HepG2 (cell line): ENCODE measurements around the gene PXDC1. TPM values are rescaled to one million over a fixed set of nuclear protein-coding genes. Genes with fewer than 3 reads are reported as not detected.

Source experiments
- ATAC-seq: fragments of 200-7000 bp; cut with Tn5 transposase; 3 replicates; pipeline ENCODE4 v1.9.1; 2020; ENCODE audit warnings: mild to moderate bottlenecking, moderate library complexity
- BruUV-seq: library from RNA; stranded (reverse); fragments of 400-500 nt; replicated peaks from 2 replicates; lab custom pipeline; 2021; lab: Mats Ljungman, UMichigan
- CTCF ChIA-PET: fragments of 300-600 bp; formaldehyde crosslinking; extraction: SDS; loops from one replicate; lab custom pipeline; 2021; ENCODE audit warnings: low total read pairs, inconsistent platforms, low intra/inter-chr PET ratio; lab: Yijun Ruan, JAX
- POLR2A ChIA-PET: fragments of 350-600 bp; sonication (Branson Sonifier 250); formaldehyde crosslinking; loops from one replicate; lab custom pipeline; 2020; ENCODE audit warnings: antibody characterized with exemption, inconsistent platforms; lab: Yijun Ruan, JAX
- DNase-seq: peaks from one replicate; pipeline ENCODE4 v3.0.0-alpha.2; 2015; ENCODE audit warnings: low spot score
- FAIRE-seq: peaks from 3 replicates; lab custom pipeline; 2011; peaks lifted over from hg19 to GRCh38; lab: Jason Lieb, UNC
- H2AFZ ChIP-seq: one replicate; pipeline ENCODE4 v1.6.1; 2011; ENCODE audit warnings: low read length, inconsistent platforms
- H3K27ac ChIP-seq: fragments of 300-600 bp; 3 replicates; pipeline ENCODE4 v1.8.0; 2011; ENCODE audit warnings: mixed run types, mild to moderate bottlenecking, mixed read lengths, low read length, inconsistent platforms; ENCODE audit not compliant: insufficient read depth; ENCODE audit errors: extremely low read length
- H3K27me3 ChIP-seq, 2 experiments: fragments of 200-600 bp in 1 of 2; 2 replicates in 1 of 2; 3 replicates in 1 of 2; pipeline versions ENCODE4 v1.6.0 to v1.8.0; 2011; ENCODE audit warnings: low read length in 2 of 2, mild to moderate bottlenecking in 2 of 2, moderate library complexity in 2 of 2, inconsistent platforms in 1 of 2; ENCODE audit not compliant: insufficient read depth in 2 of 2, control insufficient read depth in 1 of 2
- H3K36me3 ChIP-seq, 2 experiments: fragments of 200-600 bp in 1 of 2; replicated peaks in 1 of 2; 2 replicates in 1 of 2; 3 replicates in 1 of 2; pipeline versions ENCODE4 v1.5.1 to v1.8.0; 2011; ENCODE audit warnings: low read length in 2 of 2, inconsistent platforms in 1 of 2; ENCODE audit not compliant: insufficient read depth in 2 of 2, control insufficient read depth in 1 of 2
- H3K4me1 ChIP-seq: 2 replicates; pipeline ENCODE4 v1.5.1; 2012; ENCODE audit warnings: low read length, inconsistent platforms; ENCODE audit not compliant: insufficient read depth
- H3K4me2 ChIP-seq: 2 replicates; pipeline ENCODE4 v1.6.0; 2011; ENCODE audit warnings: low read depth, low read length, inconsistent platforms
- H3K4me3 ChIP-seq, 3 experiments: fragments of 200-600 bp in 1 of 3; sonication (generic), shearing (Covaris generic) in 1 of 3; replicated peaks in 1 of 3; 2 replicates each; pipeline ENCODE4 v1.5.1; 2011 to 2016; ENCODE audit warnings: low read length in 3 of 3, inconsistent platforms in 2 of 3, low read depth in 2 of 3, mild to moderate bottlenecking in 2 of 3, control low read depth in 1 of 3, mixed read lengths in 1 of 3; ENCODE audit not compliant: insufficient read depth in 1 of 3
- H3K79me2 ChIP-seq: one replicate; pipeline ENCODE4 v1.6.1; 2011; ENCODE audit warnings: low read length, inconsistent platforms; ENCODE audit not compliant: insufficient read depth
- H3K9ac ChIP-seq: 2 replicates; pipeline ENCODE4 v1.6.0; 2011; ENCODE audit warnings: mild to moderate bottlenecking, low read depth, low read length, inconsistent platforms; ENCODE audit not compliant: insufficient read depth
- H3K9me3 ChIP-seq: 2 replicates; pipeline ENCODE4 v1.5.1; 2012; ENCODE audit warnings: mild to moderate bottlenecking, low read length
- H4K20me1 ChIP-seq: 2 replicates; pipeline ENCODE4 v1.6.0; 2011; ENCODE audit warnings: inconsistent platforms, mild to moderate bottlenecking, low read length, moderate library complexity; ENCODE audit not compliant: insufficient read depth
- MZF1 ChIP-seq: sonication (generic); formaldehyde crosslinking; IDR thresholded peaks from 2 replicates; pipeline ENCODE4 v1.8.1; 2023; ENCODE audit warnings: mild to moderate bottlenecking, missing genetic modification reagents, borderline replicate concordance
- PBX3 ChIP-seq: sonication (generic); formaldehyde crosslinking; IDR thresholded peaks from 2 replicates; pipeline ENCODE4 v1.8.1; 2023; ENCODE audit warnings: missing genetic modification reagents, inconsistent platforms, borderline replicate concordance
- SKI ChIP-seq: fragments of 450-650 bp; IDR thresholded peaks from one replicate; pipeline ENCODE4 v1.6.1; 2018; ENCODE audit warnings: mild to moderate bottlenecking; ENCODE audit not compliant: partially characterized antibody
- TBP ChIP-seq: sonication (generic); formaldehyde crosslinking; IDR thresholded peaks from 2 replicates; pipeline ENCODE4 v1.5.0; 2020; ENCODE audit warnings: missing genetic modification reagents
- TCF12 ChIP-seq, 2 experiments: fragments of 450-650 bp in 1 of 2; sonication (generic) in 1 of 2; formaldehyde crosslinking in 1 of 2; IDR thresholded peaks; 2 replicates each; pipeline versions ENCODE4 v1.6.1 to v1.8.0; 2017 to 2022; ENCODE audit warnings: antibody characterized with exemption in 1 of 2, mild to moderate bottlenecking in 1 of 2, missing genetic modification reagents in 1 of 2, moderate library complexity in 1 of 2
- YEATS2 ChIP-seq: sonication (generic); formaldehyde crosslinking; IDR thresholded peaks from 2 replicates; pipeline ENCODE4 v1.4.0; 2020; ENCODE audit warnings: missing genetic modification reagents, borderline replicate concordance
- ZNF460 ChIP-seq: sonication (generic); formaldehyde crosslinking; IDR thresholded peaks from 2 replicates; pipeline ENCODE4 v1.5.1; 2020; ENCODE audit warnings: missing genetic modification reagents, mild to moderate bottlenecking, borderline replicate concordance
- ZNF629 ChIP-seq: sonication (generic); formaldehyde crosslinking; conservative IDR thresholded peaks from 2 replicates; pipeline ENCODE4 v1.5.0; 2020; ENCODE audit warnings: missing genetic modification reagents
- WGBS: methylation state at CpG from one replicate; pipeline ENCODE4 v1.1.6; 2017; ENCODE audit warnings: low lambda C conversion rate; 5-methylcytosine and 5-hydroxymethylcytosine counted together
- in situ Hi-C: cut with HindIII; loops from 2 replicates; pipeline ENCODE4 v1.10.0; 2017; ENCODE audit warnings: low pct_unique_long_range_greater_than_20kb; ENCODE audit not compliant: extremely low pct_ligation_motif_present
- intact Hi-C: fragments of 100-400 bp; cut with micrococcal nuclease; formaldehyde crosslinking; loops from one replicate; pipeline ENCODE4 v1.10.0; 2022; ENCODE audit not compliant: unreplicated experiment
- polyA plus RNA-seq, 8 experiments: library from polyadenylated mRNA; depleted of rRNA in 3 of 8; stranded (reverse) in 7 of 8; unstranded in 1 of 8; fragments of >200 nt; fragmentation: Illumina TruSeq in 4 of 8; extraction: Trizol in 4 of 8; gene quantifications; 2 replicates each; pipeline versions ENCODE4 v1.2.1 to v1.2.3, GENCODE V29; 2011 to 2016; ENCODE audit warnings: low read depth in 4 of 8, missing spikeins in 1 of 8, mixed read lengths in 1 of 8; ENCODE audit not compliant: insufficient read depth in 1 of 8
- total RNA-seq, 5 experiments: library from RNA; depleted of rRNA; stranded (reverse); fragments of >200 nt; fragmentation: Illumina TruSeq; extraction: Trizol; gene quantifications; 2 replicates each; pipeline ENCODE4 v1.2.3, GENCODE V29; 2016; ENCODE audit warnings: low read depth in 1 of 5

PXDC1 gene
- total and polyA plus RNA-seq, 2 of the 13 experiments (the other 11 are each of a cell fraction or from before 2014, with no cell fraction given), result 32.4 to 34.7 TPM

DNA sequence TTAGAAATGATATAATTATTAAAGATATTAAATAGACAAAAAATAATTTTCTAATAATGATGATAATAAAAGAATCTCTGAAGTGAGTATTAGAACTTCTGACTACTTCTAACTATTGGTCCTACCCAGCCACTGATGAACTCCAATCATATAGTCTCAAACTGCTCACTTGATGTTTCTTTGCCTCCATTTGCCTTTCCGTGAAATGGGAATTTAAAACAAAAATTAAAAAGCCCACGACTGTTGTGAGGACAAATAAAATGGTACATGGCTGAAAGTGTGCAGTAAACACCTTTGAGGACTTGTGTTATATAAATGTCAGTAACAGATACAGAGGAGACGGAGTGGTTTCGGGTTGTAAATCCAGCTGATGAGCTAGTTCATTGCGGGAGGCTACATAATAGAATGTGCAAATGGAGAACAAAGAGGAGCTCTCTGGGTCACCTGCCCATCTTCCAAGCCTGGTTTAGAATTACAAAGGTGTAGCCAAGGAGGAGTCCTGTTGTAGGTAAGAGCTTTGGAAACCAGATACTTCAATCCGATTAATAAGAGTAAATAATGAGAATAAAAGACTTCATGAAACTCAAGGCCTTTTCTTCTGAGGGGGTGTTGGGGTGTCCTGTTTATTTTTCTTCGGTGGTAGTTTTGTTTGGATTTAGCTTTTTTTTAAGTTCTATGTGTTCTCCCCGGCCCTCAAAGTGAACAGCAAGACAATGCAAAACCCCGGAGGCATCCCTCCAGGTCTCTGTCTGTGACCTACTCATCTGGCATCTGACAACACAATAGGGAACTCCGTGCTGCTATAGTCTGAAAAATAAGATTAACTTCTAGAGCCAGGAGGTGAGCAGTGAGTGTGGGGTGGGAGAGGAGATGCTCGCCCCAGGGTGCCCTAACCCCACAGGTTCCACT lies 4.4 kb upstream of the PXDC1 start:
- ChIA-PET CTCF (no interaction called here), POLR2A (interaction anchor here (1.6 kb wide), 1 partner anchor 7 kb away, joined by 3 read pairs; no protein-coding TSS in a partner anchor)
- Histone ChIP-seq H3K9me3 (no peaks in the 10 kb centered on the region), H4K20me1 (no peaks in the 10 kb centered on the region), H3K36me3 (no peaks in the 10 kb centered on the region), H3K4me1 (peaks cover 56% of the 10 kb centered on the region)
- 34% methylated on average over 11 of the region's 11 CpGs for WGBS
- FAIRE-seq (no peak), ATAC-seq (no peak), DNase-seq (no peak)
- no TSS peak for BruUV-seq
- in situ Hi-C loops, result no loop called here
- TF ChIP-seq ZNF460 (CRISPR knock-in tag), result no peak
- TF ChIP-seq MZF1, result no peak
- peak; percentile 84 for TF ChIP-seq ZNF629 (CRISPR knock-in tag)
- no peak for TF ChIP-seq TBP
- TF ChIP-seq PBX3, result no peak
- no peak for TF ChIP-seq YEATS2 (CRISPR knock-in tag)
- TF ChIP-seq TCF12 (IDR thresholded peaks at IDR 0.05), result no peak
- no peak for TF ChIP-seq TCF12 (CRISPR knock-in tag; IDR thresholded peaks at IDR 0.05)
- no peak for TF ChIP-seq SKI
- TF ChIP-seq, all 625 proteins: peak for 1
- no peak overlapping the region for H3K9ac ChIP-seq
- no peak overlapping the region for H3K4me3 ChIP-seq
- no peak overlapping the region for H3K27ac ChIP-seq
- peaks cover 4% of the 10 kb centered on the region for H3K79me2 ChIP-seq
- 0 out of 2 replicates have a peak overlapping the region, but pooled peaks have one; percentile 4 for H3K4me2 ChIP-seq
- H3K27me3 ChIP-seq, result no peaks in the 10 kb centered on the region; a peak in 1 of 5 replicates
- H2AFZ ChIP-seq, result no peak overlapping the region
- intact Hi-C loops, result no loop called here
